NB4 (cell line): ENCODE data around the gene FABP7.

Experiments
- DNase-seq: peaks from one replicate; pipeline ENCODE4 v3.0.0; 2010; ENCODE audit warnings: low read depth
- H3K4me3 ChIP-seq: one replicate; pipeline ENCODE4 v1.5.1; 2011; ENCODE audit warnings: mild to moderate bottlenecking, low read depth, low read length, moderate library complexity
- MYC ChIP-seq: IDR thresholded peaks from 2 replicates; pipeline ENCODE4 v1.6.1; 2011; ENCODE audit warnings: low read depth, low read length
- POLR2A ChIP-seq: IDR thresholded peaks from 2 replicates; pipeline ENCODE4 v1.6.1; 2011; ENCODE audit warnings: mild to moderate bottlenecking; ENCODE audit not compliant: insufficient read length; ENCODE audit errors: extremely low read depth
- TF ChIP-seq, protein P1 (sequence below): IDR thresholded peaks from one replicate; pipeline ENCODE4 v1.5.1; 2012; ENCODE audit warnings: low read depth, low read length
- TF ChIP-seq, protein P2 (sequence below): IDR thresholded peaks from 2 replicates; pipeline ENCODE4 v1.6.1; 2011; ENCODE audit warnings: low read depth, low read length

The FABP7 gene

GRCh38 chr6:122809001-122809400 is 29.5 kb downstream of the FABP7 start:
- DNase-seq, result no peak
- no peak for TF ChIP-seq MYC
- TF ChIP-seq, protein P1, sequence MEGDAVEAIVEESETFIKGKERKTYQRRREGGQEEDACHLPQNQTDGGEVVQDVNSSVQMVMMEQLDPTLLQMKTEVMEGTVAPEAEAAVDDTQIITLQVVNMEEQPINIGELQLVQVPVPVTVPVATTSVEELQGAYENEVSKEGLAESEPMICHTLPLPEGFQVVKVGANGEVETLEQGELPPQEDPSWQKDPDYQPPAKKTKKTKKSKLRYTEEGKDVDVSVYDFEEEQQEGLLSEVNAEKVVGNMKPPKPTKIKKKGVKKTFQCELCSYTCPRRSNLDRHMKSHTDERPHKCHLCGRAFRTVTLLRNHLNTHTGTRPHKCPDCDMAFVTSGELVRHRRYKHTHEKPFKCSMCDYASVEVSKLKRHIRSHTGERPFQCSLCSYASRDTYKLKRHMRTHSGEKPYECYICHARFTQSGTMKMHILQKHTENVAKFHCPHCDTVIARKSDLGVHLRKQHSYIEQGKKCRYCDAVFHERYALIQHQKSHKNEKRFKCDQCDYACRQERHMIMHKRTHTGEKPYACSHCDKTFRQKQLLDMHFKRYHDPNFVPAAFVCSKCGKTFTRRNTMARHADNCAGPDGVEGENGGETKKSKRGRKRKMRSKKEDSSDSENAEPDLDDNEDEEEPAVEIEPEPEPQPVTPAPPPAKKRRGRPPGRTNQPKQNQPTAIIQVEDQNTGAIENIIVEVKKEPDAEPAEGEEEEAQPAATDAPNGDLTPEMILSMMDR, result no peak
- H3K4me3 ChIP-seq, result no peak overlapping the region

DNA sequence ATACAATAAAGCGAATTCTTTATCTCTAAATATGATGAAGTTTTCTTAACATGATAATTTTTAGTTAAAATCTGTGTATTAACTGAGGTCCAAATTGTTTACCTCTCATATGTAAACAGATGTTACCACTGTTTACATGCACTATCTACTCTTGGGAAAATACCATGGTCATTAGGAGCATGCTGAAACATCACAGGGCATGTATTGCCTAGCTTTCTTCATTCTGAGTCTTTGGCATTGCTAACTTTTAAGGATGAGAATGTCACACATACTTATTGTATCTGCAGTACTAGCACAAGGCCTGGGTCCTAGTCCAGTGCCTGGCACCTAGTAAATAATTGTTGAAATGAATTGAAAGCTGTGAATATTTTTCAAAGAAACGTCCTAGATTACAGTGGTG is 30.2 kb downstream of the FABP7 start:
- TF ChIP-seq, protein P2, sequence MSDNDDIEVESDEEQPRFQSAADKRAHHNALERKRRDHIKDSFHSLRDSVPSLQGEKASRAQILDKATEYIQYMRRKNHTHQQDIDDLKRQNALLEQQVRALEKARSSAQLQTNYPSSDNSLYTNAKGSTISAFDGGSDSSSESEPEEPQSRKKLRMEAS, result no peak
- TF ChIP-seq, protein P1, result no peak
- TF ChIP-seq POLR2A (no peak), MYC (no peak)
- no peak for DNase-seq
- H3K4me3 ChIP-seq, result no peak overlapping the region

- no peak for DNase-seq
- no peak overlapping the region for H3K4me3 ChIP-seq
- no peak for TF ChIP-seq MYC
- TF ChIP-seq, protein P1, result no peak
- TF ChIP-seq, protein P2, result no peak
- no peak for TF ChIP-seq POLR2A
Observed at GRCh38 chr6:122810189-122810588, 30.7 kb downstream of the FABP7 start.

GRCh38 chr6:122817358-122817757 is 37.8 kb downstream of the FABP7 start:
- no peak for DNase-seq
- no peak overlapping the region for H3K4me3 ChIP-seq
- TF ChIP-seq, protein P2, result no peak
- TF ChIP-seq POLR2A (no peak), MYC (no peak)
- TF ChIP-seq, protein P1, result no peak

- TF ChIP-seq POLR2A (no peak), MYC (no peak)
- TF ChIP-seq, protein P1, result no peak
- TF ChIP-seq, protein P2, result no peak
- no peak overlapping the region for H3K4me3 ChIP-seq
- no peak for DNase-seq
Observed at GRCh38 chr6:122817766-122818165, 38.2 kb downstream of the FABP7 start.

DNA sequence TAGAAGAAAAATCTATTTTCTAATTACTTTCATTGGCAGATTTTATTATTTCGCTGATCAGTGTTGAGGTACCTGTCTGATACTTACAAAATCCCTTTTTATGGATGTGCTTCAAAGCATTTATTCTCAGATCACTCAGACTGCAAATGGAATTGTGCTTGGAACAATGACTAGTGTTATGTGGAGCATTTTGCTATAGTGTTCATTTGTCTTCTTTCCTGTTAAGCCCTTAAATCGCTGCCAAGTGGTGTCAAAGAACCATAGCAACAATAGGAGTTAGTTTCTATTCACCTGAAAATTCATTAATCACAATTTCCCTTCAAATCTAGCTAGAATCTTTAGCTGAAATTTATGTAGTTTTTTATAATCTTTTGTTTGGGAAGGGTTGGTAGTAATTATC is 39.4 kb downstream of the FABP7 start:
- TF ChIP-seq, protein P2, result no peak
- TF ChIP-seq POLR2A (no peak), MYC (no peak)
- TF ChIP-seq, protein P1, result no peak
- no peak for DNase-seq
- H3K4me3 ChIP-seq, result no peak overlapping the region
